HG03159 (cell line): ENCODE measurements around the gene AP5Z1.

Experiments used
- ATAC-seq: cut with Tn5 transposase; IDR thresholded peaks from one replicate; pipeline ENCODE4 v1.9.1; 2021; ENCODE audit warnings: mild to moderate bottlenecking, moderate library complexity; ENCODE audit not compliant: unreplicated experiment

Gene AP5Z1

DNA sequence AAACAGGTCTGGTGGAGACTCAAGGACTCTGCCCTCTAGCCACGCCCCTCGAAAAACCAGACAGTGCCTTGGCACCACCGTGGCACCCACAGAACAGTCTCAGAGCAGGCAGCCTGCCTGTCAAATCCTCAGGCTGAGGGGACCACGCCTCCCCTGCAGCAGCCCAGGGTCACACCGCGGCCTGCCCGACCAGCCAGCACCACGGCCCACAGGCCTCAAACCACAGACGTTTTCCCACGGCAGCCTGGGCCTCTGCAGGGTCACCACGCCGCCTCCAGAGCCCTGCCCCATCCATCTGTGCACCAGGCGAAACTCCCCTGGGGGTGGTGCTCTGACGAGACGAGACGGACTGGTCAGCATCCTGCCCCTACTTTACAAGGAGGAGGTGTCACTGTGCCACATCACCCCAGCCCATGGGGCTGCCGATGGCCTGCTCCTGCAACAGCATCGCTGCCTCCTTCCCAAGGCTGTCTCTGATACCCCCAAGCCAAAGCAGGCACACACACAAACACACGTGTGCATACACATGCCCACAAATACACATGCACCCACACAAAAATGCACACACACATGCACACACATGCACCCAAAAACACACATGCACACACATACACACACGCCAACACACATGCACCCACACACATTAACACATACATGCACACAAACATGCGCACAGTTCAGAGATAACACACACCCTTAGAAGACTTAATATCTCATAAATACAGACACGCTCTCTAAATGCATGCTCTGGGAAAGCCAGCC, 61.8 kb downstream of the AP5Z1 start:
- ATAC-seq: no peak

DNA sequence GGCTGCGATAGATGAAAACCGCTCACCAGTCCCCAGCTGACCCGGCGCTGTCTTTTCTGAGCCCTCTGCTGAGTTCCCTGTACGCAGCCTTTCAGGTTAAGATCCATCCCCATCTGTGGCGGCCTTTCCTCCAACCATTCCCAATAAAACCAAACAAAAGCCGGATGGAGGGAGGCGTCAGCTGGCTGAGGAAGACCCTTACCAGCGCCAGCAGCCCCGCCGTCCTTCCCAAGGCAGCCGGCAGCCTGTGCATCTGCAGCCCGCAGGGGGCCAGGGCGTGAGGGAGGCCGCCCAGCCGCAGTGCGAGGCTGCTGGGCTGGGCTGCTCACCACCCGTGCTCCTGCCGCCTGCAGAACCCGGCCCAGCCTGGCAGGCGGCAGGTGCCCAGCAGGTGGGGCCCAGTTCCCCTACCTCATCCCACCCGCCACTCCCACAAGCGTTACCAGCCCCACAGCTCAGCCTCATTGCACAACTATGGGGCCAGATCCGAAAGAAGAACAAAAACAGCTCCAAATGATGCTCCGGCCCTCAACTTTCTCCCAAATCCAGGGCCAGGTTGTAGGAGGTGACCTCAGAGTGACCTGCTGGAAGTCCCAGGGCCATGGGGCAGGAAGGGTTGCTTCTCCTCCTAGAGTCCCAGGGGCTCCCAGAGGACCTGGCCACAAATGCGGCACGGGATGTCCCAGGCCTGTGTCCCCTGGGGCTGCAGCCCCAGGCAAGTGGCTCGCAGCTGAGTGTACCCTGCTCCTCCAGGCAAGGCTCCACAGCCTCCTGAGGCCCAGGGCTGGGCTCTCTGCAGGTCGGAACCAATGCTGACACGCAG, 62.6 kb downstream of the AP5Z1 start:
- no peak for ATAC-seq

DNA sequence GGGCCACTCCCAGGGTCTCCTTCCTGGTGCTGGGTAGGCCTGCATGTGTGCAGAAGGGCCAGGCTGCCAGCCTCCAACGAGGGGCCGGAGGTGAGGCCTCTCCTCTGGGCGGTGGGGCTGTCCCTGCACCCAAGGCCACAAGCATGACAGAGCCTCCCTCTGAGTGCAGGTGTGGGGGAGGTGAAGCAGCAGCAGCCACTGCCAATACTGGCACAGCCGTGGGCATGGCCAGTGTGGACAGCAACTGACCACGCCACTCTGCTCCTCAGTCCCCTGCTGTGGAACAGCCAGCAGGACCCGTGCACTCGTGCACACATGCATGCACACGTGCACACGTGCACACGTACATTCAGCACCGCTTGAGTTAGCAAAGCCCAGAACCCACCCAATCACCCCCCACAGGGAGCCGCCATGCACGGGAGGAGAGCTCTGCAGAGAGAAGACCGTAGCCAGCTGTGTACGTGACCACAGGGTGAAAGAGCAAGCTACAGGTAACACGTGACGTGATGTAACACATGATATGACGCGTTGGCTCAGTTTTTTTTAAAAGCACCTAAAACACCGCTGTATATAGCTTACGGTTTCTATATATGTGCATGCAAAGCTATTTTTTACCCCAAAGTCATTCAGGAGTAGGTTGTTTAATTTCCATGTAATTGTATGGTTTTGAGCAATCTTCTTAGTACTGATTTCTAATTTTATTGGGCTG, 63.4 kb downstream of the AP5Z1 start:
- no peak for ATAC-seq

DNA sequence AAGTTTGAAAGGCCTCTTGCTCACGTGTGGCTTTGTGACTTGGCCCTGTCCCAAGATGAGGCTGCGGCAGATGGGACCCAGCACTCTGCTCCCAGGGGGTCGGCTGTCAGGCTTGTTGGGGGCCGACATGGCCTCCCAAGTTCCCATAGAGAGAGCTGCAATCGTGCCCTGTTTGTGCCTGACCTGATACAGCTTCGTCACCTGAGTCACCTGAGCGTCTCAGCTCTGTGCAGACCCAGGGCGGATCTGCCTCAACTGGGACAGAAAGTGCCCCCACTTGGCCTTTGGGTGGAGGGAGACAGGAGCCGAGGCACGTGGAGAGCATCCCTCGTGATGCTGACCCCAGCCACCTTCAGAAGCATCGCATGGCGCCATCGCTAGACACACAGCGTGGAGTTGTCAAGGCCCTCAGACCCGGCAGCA, 64.7 kb downstream of the AP5Z1 start:
- ATAC-seq: no peak
